Sciatic nerve (tissue), 2 donors: Measurements from ENCODE around the gene CREB5. TPM values are rescaled to one million over a fixed set of nuclear protein-coding genes. Genes with fewer than 3 reads are reported as not detected.
A peak's percentile ranks its signal among the peaks of the same experiment; 100 is the strongest.
"Not testable (repeated sequence)": the region's sequence is repeated elsewhere in the genome, so short reads cannot be mapped to it uniquely, and the experiment has no call there.

Experiments
- ATAC-seq: fragments of 200-7000 bp; cut with Tn5 transposase; one replicate; pipeline ENCODE4 v1.9.1; 2020; ENCODE audit warnings: mild to moderate bottlenecking, moderate library complexity
- DNase-seq: peaks from one replicate; pipeline ENCODE4 v3.0.0-alpha.2; 2020; ENCODE audit warnings: low spot score
- intact Hi-C: fragments of 100-400 bp; cut with DNase I; formaldehyde crosslinking; loops from one replicate; pipeline ENCODE4 v1.14.2; 2022
- total RNA-seq: library from RNA; stranded (reverse); fragmentation: NEBNext Ultra II Directional; extraction: Animal tissue kit (Norgen Biotek cat#: 25700); gene quantifications from one replicate; pipeline ENCODE4 v1.2.1, GENCODE V29; 2021
- donor health status: DM: no; HTN: no; CAD: no.
- donor health status: DM: no; HTN: no; CAD: no.

CREB5 gene
- total RNA-seq, 1 donor from 2014 or later: 20.1 TPM

DNA sequence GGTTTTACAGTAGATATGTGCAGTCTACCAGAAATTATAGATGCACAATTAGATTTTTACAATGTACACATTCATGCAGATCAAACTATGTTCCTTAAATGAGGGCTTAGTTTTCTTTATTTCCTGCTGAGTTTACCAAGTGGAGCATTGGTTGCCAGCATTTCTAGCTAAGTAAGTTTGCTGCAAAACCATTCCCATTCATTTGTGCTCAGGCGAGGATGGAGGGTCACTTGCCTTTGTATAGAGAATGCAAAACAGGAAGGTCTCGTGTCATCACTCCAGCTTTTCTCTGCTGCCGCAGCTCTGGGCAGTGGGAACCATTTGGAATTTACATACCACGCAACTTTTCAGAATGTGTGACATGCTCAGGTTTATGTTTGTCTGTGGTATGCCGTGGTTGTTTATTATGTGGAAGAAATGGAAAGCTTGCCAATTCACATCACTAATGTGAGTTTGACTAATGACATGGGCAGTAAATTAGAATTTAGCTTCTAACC, 347.2 kb downstream of the CREB5 start:
- intact Hi-C loops: no loop called here
- DNase-seq: no peak
- no peak for ATAC-seq

- ATAC-seq (no peak), DNase-seq (no peak)
- intact Hi-C loops: no loop called here
These were observed 349.2 kb downstream of the CREB5 start for GRCh38 chr7:28761505-28761904.

GRCh38 chr7:28762651-28763050, 350.3 kb downstream of the CREB5 start:
- ATAC-seq (no peak), DNase-seq (no peak)
- intact Hi-C loops: no loop called here

GRCh38 chr7:28766359-28766758, 354.0 kb downstream of the CREB5 start:
- no peak for DNase-seq
- intact Hi-C loops: no loop called here

DNA sequence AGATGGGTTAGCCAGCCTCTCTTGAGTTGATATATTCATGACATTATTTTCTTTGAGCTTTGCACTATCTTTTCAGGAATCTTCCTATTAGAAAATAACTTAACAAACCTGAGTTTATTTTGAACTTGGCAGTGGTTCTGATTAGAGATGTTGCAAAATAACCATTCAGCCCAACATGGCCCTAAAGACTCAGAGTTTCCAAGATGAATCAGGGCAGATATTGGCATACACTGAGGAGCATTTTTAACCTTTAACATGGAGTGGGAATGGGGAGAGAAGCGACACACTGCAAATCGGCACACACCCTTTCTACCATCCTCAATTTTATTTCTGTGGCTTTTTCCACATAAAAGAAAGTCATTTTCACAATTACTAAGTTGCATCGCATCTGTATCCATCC, 355.0 kb downstream of the CREB5 start:
- peak; percentile 84 for ATAC-seq
- intact Hi-C loops: no loop called here
- DNase-seq: no peak

More at GRCh38 chr7:28766359-28766758, 354.0 kb downstream of the CREB5 start:
- ATAC-seq: no peak

DNA sequence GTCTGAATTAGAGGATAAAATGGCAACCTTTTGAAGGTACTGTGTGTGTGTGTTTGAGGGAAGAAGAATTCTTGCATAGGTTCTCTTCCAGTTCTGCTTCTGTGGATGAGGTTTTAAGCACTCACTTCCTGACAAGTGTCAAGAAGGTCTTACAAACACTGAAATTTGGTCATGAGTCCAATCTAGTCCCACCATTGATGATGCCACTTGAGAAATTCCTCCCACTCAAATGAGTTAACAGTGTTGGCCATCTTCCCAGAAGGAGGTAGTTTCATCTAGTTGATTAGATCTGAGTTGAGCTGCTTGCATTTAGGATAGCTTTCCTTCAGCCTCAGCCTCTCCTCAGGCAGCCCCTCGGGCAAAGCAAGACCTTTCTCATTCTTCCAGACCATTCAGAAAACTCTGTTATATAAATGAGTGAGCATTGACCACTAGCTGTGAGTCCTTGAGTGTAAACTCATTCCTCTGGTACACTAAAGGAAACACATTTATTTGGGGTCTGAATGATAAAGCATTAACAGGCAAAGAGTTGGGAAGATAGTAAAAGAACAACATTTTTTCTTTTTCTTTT, 356.3 kb downstream of the CREB5 start:
- ATAC-seq (no peak), DNase-seq (no peak)
- intact Hi-C loops: no loop called here

- ATAC-seq (no peak), DNase-seq (no peak)
- intact Hi-C loops: no loop called here
These were observed 359.7 kb downstream of the CREB5 start for GRCh38 chr7:28771906-28772622.

- DNase-seq: no peak
- intact Hi-C loops: no loop called here
- ATAC-seq: no peak
These were observed 361.3 kb downstream of the CREB5 start for GRCh38 chr7:28773423-28774145.

- ATAC-seq (peak; percentile 85), DNase-seq (no peak)
- intact Hi-C loops: no loop called here
These were observed 362.1 kb downstream of the CREB5 start for GRCh38 chr7:28774261-28774988.

DNA sequence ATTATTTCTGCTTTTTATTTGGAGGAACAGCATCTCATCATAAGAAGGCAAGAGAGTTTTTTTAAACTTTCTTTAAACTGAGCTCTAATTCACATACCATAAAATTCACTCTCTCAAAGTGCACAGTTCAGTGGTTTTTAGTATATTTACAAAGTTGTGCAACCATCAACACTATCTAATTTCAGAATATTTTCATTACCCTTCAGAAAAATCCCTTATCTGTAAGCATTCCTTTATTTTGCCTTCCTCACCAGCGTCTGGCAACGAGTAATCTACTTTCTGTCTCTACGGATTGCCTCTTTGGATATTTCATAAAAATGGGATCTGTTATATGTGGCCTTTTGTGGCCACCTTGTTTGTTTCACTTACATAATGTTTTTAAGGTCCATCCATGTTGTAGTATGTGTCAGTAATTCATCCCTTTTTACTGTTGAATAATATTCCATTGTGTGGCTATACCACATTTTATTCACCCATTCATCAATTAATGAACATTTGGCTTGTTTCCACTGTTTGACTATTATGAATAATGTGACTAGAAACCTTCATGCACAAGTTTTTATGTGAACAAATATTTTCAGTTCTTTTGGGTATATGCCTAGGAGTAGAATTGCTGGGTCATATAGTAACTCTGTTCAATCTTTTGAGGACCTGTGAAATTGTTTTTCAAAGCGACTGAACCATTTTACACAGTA, 364.3 kb downstream of the CREB5 start:
- intact Hi-C loops: no loop called here
- no peak for ATAC-seq
- DNase-seq: no peak

DNA sequence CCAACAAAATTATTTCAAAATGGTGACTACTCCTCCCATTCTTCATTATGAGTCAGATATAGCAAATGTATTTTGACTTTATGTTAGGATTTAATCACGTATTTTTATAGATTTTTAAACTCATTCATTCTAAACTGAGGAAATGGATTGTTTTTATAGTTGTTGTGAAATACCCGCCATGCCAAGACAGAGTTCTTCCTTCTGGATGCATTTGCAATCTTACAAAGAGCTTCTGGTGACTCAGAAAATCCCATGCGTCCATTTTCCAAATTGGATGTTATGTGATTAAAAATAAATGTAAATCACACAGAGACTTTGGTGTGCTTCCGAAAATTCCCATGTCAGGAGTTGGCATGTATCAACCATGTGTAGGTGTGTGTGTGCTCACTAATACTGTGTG, 366.5 kb downstream of the CREB5 start:
- intact Hi-C loops: no loop called here

DNA sequence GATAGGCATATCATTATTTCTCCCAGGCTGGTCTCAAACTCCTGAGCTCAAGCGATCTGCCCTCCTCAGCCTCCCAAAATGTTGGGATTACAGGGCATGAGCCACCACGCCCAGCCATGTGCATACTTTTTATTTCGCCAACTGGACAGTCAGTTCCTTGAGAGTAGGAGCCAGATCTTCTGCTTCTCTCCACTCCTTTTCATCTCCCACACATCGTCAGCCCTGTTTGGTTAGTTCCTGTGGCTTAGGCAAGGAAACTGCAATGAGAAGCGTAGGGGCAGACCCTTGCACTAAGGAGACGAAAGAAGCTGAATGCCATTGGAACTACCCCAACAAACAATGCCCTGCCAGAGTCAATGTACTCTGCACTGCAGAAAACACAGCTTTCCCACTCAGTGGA, 367.6 kb downstream of the CREB5 start:
- intact Hi-C loops: no loop called here
- DNase-seq: no peak
- peak; percentile 42 for ATAC-seq

More for the DNA sequence above, 366.5 kb downstream of the CREB5 start:
- DNase-seq (no peak), ATAC-seq (no peak)

DNA sequence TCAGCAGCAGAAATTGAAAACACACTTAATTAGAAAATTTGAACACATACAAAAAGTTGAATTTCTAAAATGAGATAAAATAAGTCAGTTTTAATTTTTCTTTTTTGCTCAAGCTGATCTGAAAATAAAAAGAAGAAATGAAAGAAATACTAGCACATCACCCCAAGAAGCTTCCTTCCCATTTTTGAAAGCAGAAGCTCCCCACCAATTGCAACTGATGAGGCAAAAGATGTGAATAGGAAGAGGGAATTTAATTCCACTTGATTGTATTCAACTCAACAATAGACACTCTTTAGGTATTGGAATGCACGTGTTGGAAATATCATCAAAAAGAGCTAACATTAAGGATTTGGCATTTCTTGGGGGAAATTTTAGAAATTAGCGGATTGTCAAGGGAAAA, 370.0 kb downstream of the CREB5 start:
- DNase-seq: no peak
- intact Hi-C loops: no loop called here
- ATAC-seq: no peak

DNA sequence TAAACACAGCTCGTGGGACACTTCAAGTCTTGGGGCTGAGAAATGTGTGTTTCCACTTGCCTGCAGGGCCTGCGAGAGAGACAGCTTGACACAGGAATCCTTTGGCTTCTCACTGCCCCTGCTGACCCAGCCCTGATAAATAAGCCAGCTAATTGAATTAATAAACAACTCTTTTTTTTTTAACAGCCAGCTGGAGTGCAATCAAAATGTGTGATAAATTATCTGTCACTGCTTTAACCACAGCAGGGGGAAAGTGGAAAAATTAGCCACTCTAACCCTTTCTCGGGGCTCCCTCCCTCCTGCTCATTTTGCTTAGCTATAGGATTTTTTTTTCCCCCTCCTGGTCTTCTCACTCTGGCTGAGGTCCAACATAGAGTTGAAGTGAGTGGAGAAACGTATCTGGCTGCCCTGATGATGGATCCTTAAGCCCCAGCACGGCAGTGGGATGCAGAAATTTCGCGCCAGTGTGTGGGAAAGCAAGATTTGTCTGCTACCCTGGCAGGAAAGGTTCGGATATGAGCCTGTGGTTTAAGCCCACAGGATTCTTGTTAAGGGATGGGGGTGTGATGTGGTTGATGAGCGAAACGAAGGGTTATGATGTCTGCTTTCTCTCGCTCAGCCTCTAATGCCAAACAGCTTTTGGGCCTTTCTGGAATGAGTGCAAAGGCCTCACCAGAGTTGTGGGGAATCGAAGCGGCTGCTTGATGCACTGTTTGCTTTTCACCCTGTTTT, 372.0 kb downstream of the CREB5 start:
- intact Hi-C loops: no loop called here
- DNase-seq (no peak), ATAC-seq (peak; percentile 48)

- intact Hi-C loops: no loop called here
- ATAC-seq (no peak), DNase-seq (no peak)
These were observed 373.0 kb downstream of the CREB5 start for GRCh38 chr7:28785041-28785995.

DNA sequence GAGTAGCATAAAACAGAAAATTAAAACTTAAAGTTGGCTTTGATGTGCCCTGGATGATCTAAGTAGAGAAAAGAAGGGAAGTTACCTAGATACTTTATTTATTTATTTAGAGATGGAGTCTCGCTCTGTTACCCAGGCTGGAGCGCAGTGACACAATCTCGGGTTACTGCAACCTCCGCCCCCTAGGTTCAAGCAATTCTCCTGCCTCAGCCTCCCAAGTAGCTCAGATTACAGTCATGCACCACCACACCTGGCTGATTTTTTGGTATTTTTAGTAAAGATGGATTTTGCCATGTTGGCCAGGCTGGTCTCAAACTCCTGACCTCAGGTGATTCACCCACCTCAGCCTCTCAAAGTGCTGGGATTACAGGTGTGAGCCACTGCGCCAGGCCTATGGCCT, 373.8 kb downstream of the CREB5 start:
- intact Hi-C loops: not testable (repeated sequence)

DNA sequence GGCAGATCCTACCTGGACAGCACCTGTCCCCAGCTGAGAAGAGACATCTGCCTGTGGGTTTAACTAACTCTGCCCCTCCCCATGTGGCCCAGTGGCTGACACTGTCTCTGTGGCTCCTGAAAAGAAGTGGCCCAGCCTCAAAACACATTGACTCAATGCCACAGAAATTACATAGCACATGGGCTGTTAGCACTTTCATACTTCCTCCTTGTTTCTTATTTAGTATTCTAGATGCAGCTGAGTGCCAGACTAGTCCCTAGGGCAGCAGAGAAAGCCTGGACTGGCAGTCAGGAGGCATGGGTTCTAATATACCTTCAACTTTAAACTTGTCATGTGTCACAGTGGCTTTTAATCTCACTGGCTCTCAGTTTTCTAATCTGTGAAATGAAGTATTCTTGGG, 374.8 kb downstream of the CREB5 start:
- intact Hi-C loops: no loop called here
- ATAC-seq (no peak), DNase-seq (no peak)

More for the DNA sequence above, 373.8 kb downstream of the CREB5 start:
- DNase-seq, ATAC-seq: not testable (repeated sequence)
